Activated CD8-positive, alpha-beta T cell treated with anti-CD3 and anti-CD28 coated beads for 36 hours (primary cell): ENCODE measurements around the gene PTPRD. TPM values are rescaled to one million over a fixed set of nuclear protein-coding genes. Genes with fewer than 3 reads are reported as not detected.

ENCODE experiments used
- ATAC-seq: fragments of 200-7000 bp; cut with Tn5 transposase; one replicate; pipeline ENCODE4 v1.10.0; 2021; ENCODE audit warnings: mild to moderate bottlenecking, moderate library complexity
- CTCF ChIA-PET: fragments of 350-600 bp; sonication (Branson Sonifier 250); formaldehyde crosslinking; loops from one replicate; lab custom pipeline; 2021; ENCODE audit warnings: antibody characterized with exemption; lab: Charles Lee
- POLR2A ChIA-PET: fragments of 350-600 bp; sonication (Branson Sonifier 250); formaldehyde crosslinking; loops from one replicate; lab custom pipeline; 2021; ENCODE audit warnings: antibody characterized with exemption; lab: Charles Lee
- DNase-seq: peaks from one replicate; pipeline ENCODE4 v3.0.0-alpha.2; 2020
- H3K27ac Mint-ChIP-seq: one replicate; pipeline ENCODE4 v1.8.0; 2021; ENCODE audit warnings: mild to moderate bottlenecking, mixed read lengths
- H3K27me3 Mint-ChIP-seq: one replicate; pipeline ENCODE4 v1.8.0; 2021; ENCODE audit warnings: mixed read lengths
- H3K36me3 Mint-ChIP-seq: one replicate; pipeline ENCODE4 v1.8.0; 2021; ENCODE audit warnings: low read depth, mixed read lengths
- H3K4me1 Mint-ChIP-seq: one replicate; pipeline ENCODE4 v1.8.0; 2021; ENCODE audit warnings: low read depth, mixed read lengths
- H3K4me3 Mint-ChIP-seq: one replicate; pipeline ENCODE4 v1.8.0; 2021; ENCODE audit warnings: mild to moderate bottlenecking, moderate library complexity, mixed read lengths
- H3K9me3 Mint-ChIP-seq: one replicate; pipeline ENCODE4 v1.8.0; 2021; ENCODE audit warnings: mixed read lengths
- intact Hi-C: fragments of 100-400 bp; cut with micrococcal nuclease; formaldehyde crosslinking; loops from one replicate; pipeline ENCODE4 v1.10.0; 2022
- total RNA-seq, 2 experiments: library from RNA; stranded (reverse); gene quantifications; one replicate each; pipeline ENCODE4 v1.2.3, GENCODE V29; 2021
- TF ChIP-seq, protein P1 (sequence below): fragments of 200-600 bp; IDR thresholded peaks from one replicate; pipeline ENCODE4 v1.8.0; 2022; ENCODE audit warnings: antibody characterized with exemption, mild to moderate bottlenecking

The PTPRD gene
- total RNA-seq, 2 experiments from 2014 or later: not detected

DNA sequence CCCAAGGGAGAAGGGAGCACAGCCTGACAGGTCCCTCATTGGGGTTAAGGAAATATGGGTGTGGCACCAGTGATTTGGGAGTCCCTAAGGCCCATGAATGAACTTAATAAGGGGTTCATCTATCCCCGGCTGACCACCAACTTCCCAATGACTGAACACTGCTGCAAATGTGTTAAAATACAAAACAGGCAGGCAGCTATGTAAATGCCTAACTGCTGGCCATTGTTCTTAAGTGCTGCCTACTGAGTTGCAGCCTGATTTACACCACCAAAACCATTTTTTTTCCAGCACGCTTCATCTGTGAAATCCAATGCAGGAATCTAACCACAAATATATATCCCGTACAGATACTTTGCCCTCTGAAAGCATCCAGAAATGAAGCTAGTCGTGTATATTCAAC lies 478.5 kb downstream of the PTPRD start:
- Mint-ChIP-seq H3K27ac (no peak overlapping the region), H3K4me1 (no peaks in the 10 kb centered on the region), H3K36me3 (no peaks in the 10 kb centered on the region), H3K4me3 (no peak overlapping the region), H3K9me3 (peaks cover 12% of the 10 kb centered on the region), H3K27me3 (no peaks in the 10 kb centered on the region)
- ATAC-seq (no peak), DNase-seq (no peak)
- TF ChIP-seq, protein P1, sequence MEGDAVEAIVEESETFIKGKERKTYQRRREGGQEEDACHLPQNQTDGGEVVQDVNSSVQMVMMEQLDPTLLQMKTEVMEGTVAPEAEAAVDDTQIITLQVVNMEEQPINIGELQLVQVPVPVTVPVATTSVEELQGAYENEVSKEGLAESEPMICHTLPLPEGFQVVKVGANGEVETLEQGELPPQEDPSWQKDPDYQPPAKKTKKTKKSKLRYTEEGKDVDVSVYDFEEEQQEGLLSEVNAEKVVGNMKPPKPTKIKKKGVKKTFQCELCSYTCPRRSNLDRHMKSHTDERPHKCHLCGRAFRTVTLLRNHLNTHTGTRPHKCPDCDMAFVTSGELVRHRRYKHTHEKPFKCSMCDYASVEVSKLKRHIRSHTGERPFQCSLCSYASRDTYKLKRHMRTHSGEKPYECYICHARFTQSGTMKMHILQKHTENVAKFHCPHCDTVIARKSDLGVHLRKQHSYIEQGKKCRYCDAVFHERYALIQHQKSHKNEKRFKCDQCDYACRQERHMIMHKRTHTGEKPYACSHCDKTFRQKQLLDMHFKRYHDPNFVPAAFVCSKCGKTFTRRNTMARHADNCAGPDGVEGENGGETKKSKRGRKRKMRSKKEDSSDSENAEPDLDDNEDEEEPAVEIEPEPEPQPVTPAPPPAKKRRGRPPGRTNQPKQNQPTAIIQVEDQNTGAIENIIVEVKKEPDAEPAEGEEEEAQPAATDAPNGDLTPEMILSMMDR: no peak
- ChIA-PET CTCF (no interaction called here), POLR2A (no interaction called here)
- intact Hi-C loops: no loop called here

DNA sequence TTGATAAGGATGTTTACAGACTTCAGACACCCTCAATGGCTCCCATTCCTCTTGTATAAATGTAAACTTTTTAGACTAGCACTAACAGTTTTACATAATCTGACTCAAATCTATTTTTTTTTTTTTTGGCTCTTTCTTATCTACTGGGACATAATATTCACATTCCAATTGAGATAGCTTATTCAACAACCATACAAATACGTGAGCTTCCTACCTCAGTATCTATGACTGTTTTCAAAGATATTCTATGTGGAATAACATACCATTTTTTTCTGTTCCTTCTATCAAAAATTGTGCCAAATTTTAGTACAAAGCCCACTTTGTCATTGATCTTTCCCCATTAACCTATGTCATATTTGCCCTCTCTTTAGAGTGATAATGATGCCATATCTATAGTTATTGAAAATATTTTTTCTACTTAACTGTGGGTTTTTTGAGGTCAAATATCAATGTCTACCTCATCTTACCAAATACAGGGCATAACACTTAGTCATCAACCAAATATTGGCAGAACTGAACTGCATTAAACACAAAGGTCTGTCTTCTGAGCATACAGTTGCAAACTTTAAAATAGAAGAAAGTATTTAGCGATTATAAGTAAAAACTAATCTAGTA lies 482.6 kb downstream of the PTPRD start:
- no peak overlapping the region for H3K27ac Mint-ChIP-seq
- ATAC-seq (no peak), DNase-seq (no peak)
- H3K27me3 Mint-ChIP-seq: no peaks in the 10 kb centered on the region
- peaks cover 4% of the 10 kb centered on the region for H3K9me3 Mint-ChIP-seq
- TF ChIP-seq, protein P1: no peak
- no peaks in the 10 kb centered on the region for H3K36me3 Mint-ChIP-seq
- ChIA-PET POLR2A (no interaction called here), CTCF (no interaction called here)
- H3K4me1 Mint-ChIP-seq: no peaks in the 10 kb centered on the region
- intact Hi-C loops: no loop called here
- no peak overlapping the region for H3K4me3 Mint-ChIP-seq

DNA sequence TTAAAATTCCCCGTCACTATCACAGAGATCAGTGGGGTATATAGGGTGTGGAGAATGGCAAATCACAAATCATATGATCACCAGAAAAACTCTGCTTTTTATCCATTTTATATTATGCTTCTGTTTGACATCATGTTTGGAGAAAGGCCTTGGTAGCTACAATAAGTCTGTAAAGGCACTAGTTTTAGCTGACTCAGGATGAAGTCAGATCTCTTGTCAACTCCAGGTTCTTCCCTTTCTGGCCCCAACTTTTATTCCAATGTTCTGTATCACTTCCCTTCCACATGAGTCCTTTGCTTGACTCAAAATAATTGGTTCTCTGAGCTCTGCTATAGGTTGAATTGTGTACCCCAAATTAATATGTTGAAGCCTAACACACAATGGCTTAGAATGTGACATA lies 484.9 kb downstream of the PTPRD start:
- ChIA-PET CTCF (no interaction called here), POLR2A (no interaction called here)
- TF ChIP-seq, protein P1: no peak
- ATAC-seq (no peak), DNase-seq (no peak)
- no peak overlapping the region for H3K4me3 Mint-ChIP-seq
- no peaks in the 10 kb centered on the region for H3K36me3 Mint-ChIP-seq
- intact Hi-C loops: no loop called here
- no peaks in the 10 kb centered on the region for H3K27me3 Mint-ChIP-seq
- H3K4me1 Mint-ChIP-seq: no peaks in the 10 kb centered on the region
- peaks cover 3% of the 10 kb centered on the region for H3K9me3 Mint-ChIP-seq
- H3K27ac Mint-ChIP-seq: no peak overlapping the region

DNA sequence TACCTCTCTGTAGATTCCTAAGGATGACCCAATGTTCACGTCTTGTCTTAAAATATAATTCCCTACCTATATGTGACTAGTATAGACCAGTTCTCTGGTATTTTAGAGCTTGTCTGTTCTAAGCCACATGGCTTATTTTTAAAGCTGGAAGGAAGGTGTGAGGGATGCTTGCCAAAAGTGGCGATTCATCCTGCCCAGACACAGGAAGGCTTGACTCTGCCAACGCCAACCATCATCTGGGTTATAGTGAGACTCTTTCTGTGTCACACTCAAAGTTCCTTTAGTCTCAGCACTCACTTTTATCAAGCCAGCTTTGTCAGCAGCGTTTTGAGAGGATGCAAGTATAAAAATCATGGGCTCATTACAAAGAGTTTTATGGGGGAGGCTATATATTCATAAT lies 500.0 kb downstream of the PTPRD start:
- no peaks in the 10 kb centered on the region for H3K27me3 Mint-ChIP-seq
- intact Hi-C loops: no loop called here
- H3K27ac Mint-ChIP-seq: no peak overlapping the region
- no peaks in the 10 kb centered on the region for H3K4me1 Mint-ChIP-seq
- ChIA-PET POLR2A (no interaction called here), CTCF (no interaction called here)
- no peaks in the 10 kb centered on the region for H3K36me3 Mint-ChIP-seq
- TF ChIP-seq, protein P1: no peak
- H3K9me3 Mint-ChIP-seq: peaks cover 2% of the 10 kb centered on the region
- ATAC-seq (no peak), DNase-seq (no peak)
- H3K4me3 Mint-ChIP-seq: no peak overlapping the region

DNA sequence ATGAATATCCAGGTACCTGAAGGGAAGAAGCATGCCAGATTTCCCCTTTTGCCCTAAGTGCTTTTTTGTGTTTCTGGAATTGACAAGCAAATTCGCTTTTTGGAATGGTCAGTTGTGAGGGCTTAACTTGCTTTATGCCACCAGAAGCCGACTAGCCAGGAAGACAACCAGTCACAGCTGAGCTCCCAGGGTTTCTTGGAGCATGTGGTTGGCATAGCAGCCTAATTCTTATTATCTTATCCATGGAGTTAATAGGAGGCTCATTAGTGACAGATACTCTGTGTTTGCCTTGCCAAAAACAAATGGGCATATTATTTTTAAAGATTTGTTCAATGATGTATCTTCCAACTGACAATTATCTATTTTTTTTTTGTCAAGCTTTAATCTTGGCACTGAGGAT lies 500.7 kb downstream of the PTPRD start:
- Mint-ChIP-seq H3K27ac (no peak overlapping the region), H3K4me3 (no peak overlapping the region), H3K27me3 (no peaks in the 10 kb centered on the region), H3K9me3 (peaks cover 2% of the 10 kb centered on the region), H3K4me1 (no peaks in the 10 kb centered on the region), H3K36me3 (no peaks in the 10 kb centered on the region)
- ChIA-PET CTCF (no interaction called here), POLR2A (no interaction called here)
- TF ChIP-seq, protein P1: no peak
- ATAC-seq: no peak
- no peak for DNase-seq
- intact Hi-C loops: no loop called here
